Measurements from ENCODE around the gene SH3RF1.

GRCh38 chr4:169117591-169118081 lies 153.1 kb downstream of the SH3RF1 start:
- TF ChIP-seq ZNF232 (CRISPR knock-in tag; IDR thresholded peaks at IDR 0.05; ENCODE audit: borderline replicate concordance): no peak
- no peak for TF ChIP-seq CREM (IDR thresholded peaks at IDR 0.05)
- TF ChIP-seq CREM (CRISPR knock-in tag; IDR thresholded peaks at IDR 0.05): no peak
- no peak for TF ChIP-seq BHLHE40 (IDR thresholded peaks at IDR 0.05; ENCODE audit: low read length)

Measured in HepG2 (cell line).